Stimulated activated CD4-positive, alpha-beta T cell treated with anti-CD3 and anti-CD28 coated beads, TNF-alpha, amount 100 ng/mL, for 48 hours (primary cell): ENCODE results near the gene ME2.
A peak's percentile ranks its signal among the peaks of the same experiment; 100 is the strongest.
"Not testable (repeated sequence)": the region's sequence is repeated elsewhere in the genome, so short reads cannot be mapped to it uniquely, and the experiment has no call there.

Experiments used
- DNase-seq, 3 donors: peaks; one replicate each; pipeline ENCODE4 v3.0.0-alpha.2; 2020; ENCODE audit warnings: low read depth in 3 of 3

Gene ME2

GRCh38 chr18:50918153-50918552 is 39.2 kb downstream of the ME2 start:
- DNase-seq = no peak

GRCh38 chr18:50924372-50924771 is 45.5 kb downstream of the ME2 start:
- DNase-seq = no peak

- no peak for DNase-seq
Measured at GRCh38 chr18:50926521-50926920, 47.6 kb downstream of the ME2 start.

GRCh38 chr18:50928551-50928950 is 49.6 kb downstream of the ME2 start:
- no peak for DNase-seq

- no peak for DNase-seq
Measured at GRCh38 chr18:50933684-50934083, 54.8 kb downstream of the ME2 start.

GRCh38 chr18:50934545-50935211 is 55.8 kb downstream of the ME2 start:
- DNase-seq = no peak

- no peak for DNase-seq
Measured at GRCh38 chr18:50935493-50936191, 56.7 kb downstream of the ME2 start.

GRCh38 chr18:50937183-50937582 is 58.3 kb downstream of the ME2 start:
- DNase-seq = no peak

- DNase-seq = no peak
Measured at GRCh38 chr18:50938912-50939311, 60.0 kb downstream of the ME2 start.

- no peak for DNase-seq
Measured at GRCh38 chr18:50944245-50944932, 65.5 kb downstream of the ME2 start.

- not testable (repeated sequence) for DNase-seq
Measured at GRCh38 chr18:50945918-50946317, 67.0 kb downstream of the ME2 start.

- DNase-seq = no peak
Measured at GRCh38 chr18:50947899-50948298, 69.0 kb downstream of the ME2 start.

GRCh38 chr18:50949185-50949584 is 70.3 kb downstream of the ME2 start:
- DNase-seq = no peak

GRCh38 chr18:50950626-50951025 is 71.7 kb downstream of the ME2 start:
- DNase-seq = no peak

GRCh38 chr18:50953822-50954221 is 74.9 kb downstream of the ME2 start:
- no peak for DNase-seq

GRCh38 chr18:50955253-50955652 is 76.3 kb downstream of the ME2 start:
- DNase-seq = no peak

- DNase-seq = no peak
Measured at GRCh38 chr18:50956116-50956515, 77.2 kb downstream of the ME2 start.

GRCh38 chr18:50961974-50962373 is 83.1 kb downstream of the ME2 start:
- DNase-seq = no peak

GRCh38 chr18:50967714-50968661 is 89.1 kb downstream of the ME2 start, which contains the start of gene ELAC1:
Gene ELAC1 (plus strand): TSS chr18:50968040. CDS start chr18:50974405, 6,365 bp downstream.
- peak; percentile 27 to 36 (median 29) for DNase-seq

- DNase-seq = no peak
Measured at GRCh38 chr18:50969448-50969847, 90.5 kb downstream of the ME2 start.

GRCh38 chr18:50970006-50970405 is 91.1 kb downstream of the ME2 start:
- DNase-seq = no peak

GRCh38 chr18:50972404-50972803 is 93.5 kb downstream of the ME2 start:
- not testable (repeated sequence) for DNase-seq
